GM21447 (cell line): ENCODE results near the gene IL1RL2.
A peak's percentile ranks its signal among the peaks of the same experiment; 100 is the strongest.

Experiments
- ATAC-seq: cut with Tn5 transposase; IDR thresholded peaks from one replicate; pipeline ENCODE4 v1.9.1; 2021; ENCODE audit not compliant: unreplicated experiment

The IL1RL2 gene

DNA sequence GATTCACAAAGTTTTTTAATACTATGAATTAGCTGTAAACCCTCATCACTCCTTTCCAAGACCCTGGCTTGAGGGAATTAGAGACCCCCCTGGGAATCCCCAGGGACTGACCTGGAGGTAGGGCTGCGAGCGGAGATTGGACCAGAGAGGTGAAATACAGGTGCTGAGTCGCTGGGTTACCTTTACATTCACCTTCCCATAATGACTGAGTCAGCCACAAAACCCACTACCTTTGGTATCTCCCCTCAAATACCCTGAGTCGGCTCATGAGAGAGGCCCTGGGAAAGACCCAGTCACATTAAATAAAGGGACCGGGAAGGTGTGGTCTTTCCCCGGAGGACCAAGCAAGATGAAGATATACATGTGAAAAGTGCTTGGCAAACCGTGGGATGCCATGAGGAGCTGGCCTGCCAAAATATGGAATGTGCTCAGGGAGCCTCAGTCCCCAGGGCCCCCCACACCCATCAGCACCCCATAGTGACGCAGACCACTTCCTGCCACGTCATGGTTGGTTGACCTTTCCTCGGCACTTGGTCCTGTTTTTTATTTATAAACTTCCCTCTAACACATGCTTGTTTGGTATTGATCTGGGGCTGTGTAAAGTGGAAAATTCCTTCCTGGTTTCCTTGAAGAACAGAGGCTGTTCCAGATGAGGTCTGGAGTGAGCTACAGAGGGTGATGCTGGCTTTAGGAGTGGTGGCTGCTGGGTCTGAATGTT, 51.4 kb downstream of the IL1RL2 start:
- ATAC-seq: no peak

DNA sequence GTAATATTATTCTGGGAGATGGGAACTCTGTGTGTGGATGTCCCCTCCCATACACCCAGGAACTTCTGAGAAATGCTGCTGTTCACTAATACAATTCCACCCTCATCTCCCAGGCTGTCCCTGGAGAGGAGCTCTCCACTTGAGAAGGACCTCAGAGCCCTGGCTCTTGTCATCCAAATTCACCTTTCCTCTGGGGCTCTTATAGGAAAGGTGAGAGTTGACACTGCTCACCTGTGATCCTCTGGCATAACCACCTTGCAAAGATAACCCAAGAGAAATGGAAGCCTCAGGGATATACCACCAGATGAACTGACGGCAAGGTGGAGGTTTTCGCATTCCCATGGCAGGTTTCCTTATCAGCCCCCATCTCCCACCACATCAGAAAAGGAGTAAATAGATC, 52.0 kb downstream of the IL1RL2 start:
- ATAC-seq: no peak

DNA sequence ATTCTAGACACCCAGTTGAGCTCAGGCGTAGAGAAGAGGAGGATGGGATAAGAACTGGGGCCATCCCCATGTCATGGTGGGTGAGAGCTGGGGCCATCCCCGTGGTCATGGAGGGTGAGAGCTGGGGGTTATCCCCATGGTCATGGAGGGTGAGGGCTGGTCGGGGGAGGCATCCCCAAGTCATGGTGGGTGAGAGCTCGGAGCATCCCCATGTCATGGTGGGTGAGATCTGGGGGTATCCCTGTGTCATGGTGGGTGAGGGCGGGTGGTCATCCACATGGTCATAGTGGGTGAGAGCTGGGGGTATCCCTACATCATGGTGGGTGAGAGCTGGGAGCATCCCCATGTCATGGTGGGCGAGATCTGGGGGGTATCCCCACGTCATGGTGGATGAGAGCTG, 52.5 kb downstream of the IL1RL2 start:
- ATAC-seq: no peak

DNA sequence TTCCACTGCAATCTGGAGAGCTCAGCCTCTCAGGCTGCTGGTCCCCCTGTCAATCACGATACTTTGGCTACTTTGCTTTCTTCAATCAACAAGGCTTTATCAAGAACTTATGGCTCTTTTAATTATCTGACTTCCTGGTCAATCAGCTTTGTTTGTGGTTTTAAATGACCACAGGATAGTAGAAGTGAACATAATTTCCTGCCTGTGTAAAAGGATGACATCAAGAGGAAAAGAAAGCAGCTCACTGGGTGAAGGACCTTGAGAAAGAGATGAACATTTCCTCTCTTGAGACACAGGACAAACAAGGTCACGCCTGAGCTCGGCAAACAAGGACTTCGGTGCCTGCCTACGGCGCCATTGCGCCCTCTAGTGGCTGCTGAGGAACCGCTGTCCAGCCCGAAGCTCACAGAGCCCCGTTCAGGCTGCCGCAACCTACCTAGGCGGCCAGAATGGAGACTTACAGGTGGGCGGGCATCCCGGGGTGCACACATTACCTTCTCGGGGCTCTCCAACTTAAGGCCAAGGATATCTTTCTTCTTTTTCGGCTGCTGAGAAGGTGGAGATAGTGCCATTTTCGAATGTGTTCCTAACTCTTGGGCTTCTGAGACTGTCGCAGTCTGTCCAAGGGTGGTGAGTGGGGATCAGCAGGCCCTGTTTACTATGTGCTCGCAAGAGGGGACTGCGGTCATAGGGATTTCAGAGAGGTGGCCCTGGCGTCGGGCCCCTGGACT, 54.0 kb downstream of the IL1RL2 start:
- ATAC-seq: peak; percentile 84

DNA sequence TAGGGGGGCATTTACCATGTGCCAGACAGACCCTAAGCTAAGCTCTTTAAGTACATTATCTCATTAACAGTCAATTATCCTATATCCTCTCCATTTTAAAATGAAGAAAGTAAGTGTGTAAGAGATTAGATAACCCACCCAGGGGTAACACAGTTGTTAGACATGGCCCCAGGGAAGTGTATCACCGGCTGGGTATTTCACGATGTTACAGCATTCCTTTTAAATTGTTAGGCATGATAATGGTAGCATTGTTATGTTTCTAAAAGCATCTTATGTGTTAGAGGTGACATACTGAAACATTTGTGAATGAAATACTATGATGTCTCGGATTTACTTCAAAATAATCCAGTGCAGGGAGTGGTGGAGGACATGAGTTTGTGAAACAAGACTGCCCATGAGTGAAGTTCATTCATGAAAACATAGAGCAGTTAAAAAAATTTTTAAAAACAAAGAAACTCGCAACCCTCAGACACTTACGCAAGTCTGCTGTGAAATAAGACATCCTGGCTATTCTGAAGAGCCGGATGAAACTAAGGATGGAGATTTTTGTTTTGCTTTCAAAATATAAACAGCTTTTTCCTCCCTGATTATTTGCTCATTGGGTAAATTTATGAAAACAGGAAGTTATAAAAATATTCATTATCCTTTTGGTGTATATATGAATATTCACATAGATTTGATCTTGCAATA, 54.9 kb downstream of the IL1RL2 start:
- no peak for ATAC-seq

DNA sequence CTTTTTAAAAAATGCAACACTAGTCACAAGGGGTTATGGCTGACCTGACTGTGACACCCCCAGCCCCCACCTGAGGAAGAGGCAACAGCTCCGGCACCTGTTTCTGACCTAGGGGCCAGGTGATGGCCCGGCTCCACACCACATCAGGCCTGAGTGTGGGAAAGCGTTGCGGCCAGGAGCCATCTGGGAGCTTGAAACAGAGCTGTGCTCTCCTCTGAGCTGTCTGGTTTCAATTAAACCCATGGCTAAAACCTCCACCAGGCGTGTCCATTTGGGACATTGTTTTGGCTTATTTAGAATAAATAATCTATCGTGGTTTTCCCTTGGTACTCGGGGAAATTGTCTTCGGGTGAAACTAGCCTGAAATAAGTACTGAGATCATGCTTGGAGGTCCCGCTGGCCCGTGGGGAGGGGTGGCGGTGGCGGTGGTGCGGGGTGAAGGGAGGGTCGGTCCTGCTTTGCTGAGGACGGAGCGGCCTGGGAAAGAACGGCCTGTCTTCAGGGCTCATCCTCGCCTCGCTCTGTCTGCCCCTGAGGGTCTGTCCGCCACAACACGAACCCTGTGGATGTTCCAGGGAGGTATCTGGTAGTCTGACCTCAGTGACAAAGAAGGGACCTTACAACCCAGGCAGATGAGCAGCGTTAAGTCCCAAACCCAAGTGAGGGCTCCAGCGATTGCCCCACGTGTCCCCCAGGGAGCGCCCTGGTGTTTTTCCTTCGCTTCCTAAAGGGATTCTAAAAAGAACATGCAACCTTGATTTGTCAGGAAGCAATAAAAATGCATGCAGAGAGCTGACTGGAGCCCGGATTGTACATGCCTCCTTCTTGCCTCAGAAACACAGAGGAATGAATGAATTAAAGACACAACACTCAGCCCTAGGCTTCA, 58.7 kb downstream of the IL1RL2 start:
- no peak for ATAC-seq

DNA sequence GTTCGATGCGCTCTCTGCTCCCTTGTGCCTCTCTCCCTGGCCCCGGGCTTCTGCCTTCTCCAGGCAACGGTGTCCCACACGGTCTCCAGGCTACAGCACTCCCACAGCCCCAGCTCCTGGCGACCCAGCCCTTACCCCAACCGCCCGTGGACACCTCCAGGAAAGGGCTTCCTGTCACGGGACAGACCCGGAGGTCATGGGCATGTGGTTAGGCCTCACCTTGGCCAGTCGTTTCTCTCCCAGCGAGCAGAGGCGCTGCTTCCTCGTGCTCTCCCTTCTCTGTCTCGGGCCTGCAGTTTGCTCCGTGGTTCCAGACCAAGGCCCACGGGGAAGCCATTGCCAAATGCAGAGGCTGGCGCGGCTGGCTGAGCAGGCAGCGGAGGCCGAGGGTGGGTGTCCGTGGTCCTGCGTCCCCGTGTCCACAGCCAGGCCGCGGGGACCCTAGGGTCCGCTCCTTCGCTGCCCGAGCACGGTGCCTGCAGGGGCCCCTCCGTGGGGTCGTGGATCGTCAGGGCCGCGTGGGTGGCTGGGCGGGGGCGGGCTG, 63.5 kb downstream of the IL1RL2 start:
- no peak for ATAC-seq

DNA sequence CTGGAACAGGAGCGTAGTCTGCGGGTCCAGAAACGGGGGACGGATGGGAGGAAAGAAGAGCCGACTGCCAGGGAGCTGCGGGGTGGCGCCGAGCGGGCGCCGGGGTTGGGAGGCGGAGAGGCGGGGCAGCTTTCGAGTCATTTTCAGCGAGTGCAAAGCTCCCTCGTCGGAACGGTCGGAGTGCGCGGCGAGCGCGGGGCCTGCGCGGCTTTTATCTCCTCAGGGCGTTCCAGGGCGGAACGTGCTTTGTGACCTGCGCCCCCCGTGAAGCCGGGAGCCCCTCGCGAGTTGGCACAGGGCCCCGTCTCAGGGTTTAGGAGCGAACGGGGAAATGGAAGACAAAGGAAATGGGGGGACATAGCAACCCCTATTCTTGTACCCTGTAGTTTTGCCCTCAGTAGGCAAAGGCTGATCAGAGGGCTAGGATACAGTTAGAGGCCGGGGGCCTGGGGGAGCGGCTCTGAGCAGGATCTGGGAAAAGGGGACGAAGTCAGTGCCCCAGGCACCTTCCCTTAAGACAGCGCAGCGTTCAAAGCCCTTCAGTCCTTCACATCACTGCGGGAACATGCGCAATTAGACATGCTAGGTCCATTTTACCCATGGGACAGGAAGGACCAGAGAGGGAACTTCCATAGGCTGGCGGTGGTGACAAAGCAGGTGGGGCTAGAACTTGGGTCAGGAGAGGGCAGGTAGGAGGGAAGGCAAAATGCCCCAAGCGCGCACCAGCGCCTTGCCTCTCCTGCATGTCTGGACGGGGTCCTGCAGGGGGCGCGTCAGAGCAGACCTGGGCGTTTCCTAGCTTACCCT, 64.4 kb downstream of the IL1RL2 start:
- no peak for ATAC-seq

DNA sequence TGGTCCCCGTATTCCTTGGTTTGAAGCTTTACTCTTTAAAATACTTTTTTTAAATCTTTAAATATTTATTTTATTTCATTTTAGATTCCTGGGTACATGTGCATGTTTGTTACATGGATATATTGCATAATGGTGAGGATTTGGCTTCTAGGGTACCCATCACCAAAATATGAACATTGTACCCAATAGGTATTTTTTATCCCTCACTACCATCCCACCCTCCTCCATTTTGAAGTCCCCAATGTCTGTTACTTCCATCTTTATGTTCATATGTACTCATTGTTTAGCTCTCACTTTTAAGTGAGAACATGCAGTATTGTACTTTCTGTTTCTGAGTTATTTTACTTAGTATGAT, 65.0 kb downstream of the IL1RL2 start:
- no peak for ATAC-seq

DNA sequence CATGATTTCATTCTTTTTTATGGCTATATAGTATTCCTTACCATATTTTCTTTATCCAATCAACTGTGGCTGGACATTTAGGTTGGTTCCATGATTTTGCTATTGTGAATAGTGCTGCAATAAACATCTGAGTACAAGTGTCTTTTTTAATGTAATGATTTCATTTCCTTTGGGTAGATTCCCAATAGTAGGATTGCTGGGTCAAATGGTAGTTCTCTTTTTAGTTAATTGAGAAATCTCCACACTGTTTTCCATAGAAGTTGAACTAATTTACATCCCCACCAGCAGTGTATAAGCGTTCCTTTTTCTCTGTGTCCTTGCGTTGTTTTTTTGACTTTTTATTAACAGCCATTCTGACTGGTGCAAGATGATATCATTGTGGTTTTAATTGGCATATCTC, 65.4 kb downstream of the IL1RL2 start:
- no peak for ATAC-seq

DNA sequence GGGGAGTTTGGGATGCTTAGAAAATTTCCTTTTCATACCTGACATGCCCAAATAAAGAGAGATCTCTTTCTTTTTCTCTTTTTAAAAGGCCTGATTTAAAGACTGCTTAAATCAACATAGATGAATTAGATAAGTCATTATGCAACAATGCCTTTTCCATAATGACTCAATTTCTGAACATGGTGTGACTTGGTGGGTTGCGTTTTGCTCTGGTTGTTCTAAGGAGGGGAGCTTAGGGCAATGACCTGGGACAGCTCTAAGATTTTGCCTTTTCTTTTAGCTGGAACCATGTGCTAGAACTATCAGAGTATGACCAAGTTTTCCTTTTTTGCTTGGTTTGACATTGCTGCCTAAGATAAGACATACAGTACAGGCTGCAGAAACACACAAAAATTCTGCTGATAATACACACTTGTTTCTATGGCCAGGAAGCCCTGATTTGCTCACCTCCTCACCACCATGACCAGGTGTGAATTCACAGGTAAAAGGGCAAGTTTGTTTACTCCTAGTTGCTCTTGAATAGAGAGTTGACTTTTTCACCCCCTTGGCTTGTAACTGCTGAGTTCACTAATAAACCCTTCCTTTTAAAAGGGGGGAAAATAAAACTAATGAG, 66.4 kb downstream of the IL1RL2 start:
- no peak for ATAC-seq

DNA sequence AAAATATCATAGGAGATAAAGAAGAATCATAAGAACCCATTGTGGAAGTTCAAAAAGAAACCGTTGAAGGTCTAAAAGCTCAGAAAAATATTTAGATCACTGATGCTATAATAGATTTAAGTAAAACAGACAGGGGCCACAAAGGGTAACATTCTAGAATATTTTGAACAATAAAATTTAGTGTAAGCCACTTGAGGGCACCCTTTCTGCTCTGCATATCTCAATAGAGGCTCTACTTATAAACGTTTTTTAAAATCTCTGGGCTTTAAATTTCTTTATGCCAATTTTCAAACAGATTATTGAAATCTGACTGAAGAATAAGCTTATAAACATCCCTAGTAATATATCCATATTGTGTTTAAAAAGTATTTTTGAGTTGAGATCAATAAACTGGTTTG, 66.9 kb downstream of the IL1RL2 start:
- no peak for ATAC-seq

DNA sequence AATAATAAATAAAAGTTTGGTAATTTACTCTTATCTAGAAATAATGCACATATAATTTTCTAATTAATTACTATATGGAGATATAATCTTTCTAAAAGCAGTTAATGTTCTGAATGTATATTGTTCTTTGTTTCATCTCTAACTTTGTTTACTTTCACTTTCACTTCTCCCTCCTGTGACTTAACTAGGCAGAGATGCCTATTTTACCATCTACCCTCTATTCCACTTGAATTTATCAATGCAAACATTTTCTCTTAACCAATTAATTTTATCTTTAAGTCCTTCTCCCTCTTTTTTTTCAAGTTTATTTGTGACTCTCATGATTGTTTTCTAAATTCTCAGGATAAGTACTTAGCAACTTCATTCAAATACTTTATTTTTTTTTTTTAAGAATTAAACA, 69.5 kb downstream of the IL1RL2 start:
- no peak for ATAC-seq

DNA sequence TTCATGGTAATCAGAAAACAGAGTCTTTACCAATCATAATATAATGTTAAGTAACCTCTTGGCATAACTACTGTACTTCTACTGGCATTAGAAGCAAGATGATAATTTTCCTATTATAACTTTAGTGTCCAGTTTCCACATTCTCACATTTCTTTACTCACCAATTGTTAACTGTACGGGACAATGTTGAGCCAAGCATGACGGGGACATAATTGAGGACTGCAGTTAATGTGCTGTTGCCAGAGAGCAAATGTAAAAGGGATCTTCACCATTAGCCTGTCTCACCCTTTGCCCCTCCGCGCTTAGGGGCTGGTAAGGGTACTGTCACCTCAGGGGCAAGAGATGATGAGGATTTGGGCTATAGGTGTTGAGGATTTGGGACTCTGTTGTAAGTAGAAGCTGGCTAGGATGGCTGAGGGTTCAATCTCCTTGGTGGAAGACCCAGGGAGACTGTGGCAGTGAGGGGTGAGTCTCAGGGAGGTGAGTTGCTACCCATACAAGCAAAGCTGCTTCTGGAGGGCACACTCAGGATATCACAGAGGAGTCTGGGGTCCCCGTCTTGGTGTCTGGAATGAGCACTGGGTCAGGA, 70.1 kb downstream of the IL1RL2 start:
- ATAC-seq: no peak

DNA sequence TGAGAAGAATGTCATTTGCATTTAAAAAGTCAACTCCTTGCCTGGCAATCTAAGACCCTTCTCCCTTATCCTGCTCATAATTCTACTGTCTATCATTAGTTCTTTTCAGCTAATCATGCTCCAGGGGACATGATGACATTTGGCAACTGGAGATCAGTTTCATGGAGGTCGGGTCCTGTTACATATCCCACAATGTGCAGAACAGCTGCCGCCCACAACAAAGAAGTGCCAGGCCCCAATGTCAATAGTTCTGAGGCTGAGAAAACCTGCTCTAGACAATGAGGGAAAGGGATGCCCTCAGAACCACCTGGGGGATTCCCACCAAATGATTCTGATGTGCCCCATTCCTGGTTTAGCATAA, 71.2 kb downstream of the IL1RL2 start:
- ATAC-seq: no peak

DNA sequence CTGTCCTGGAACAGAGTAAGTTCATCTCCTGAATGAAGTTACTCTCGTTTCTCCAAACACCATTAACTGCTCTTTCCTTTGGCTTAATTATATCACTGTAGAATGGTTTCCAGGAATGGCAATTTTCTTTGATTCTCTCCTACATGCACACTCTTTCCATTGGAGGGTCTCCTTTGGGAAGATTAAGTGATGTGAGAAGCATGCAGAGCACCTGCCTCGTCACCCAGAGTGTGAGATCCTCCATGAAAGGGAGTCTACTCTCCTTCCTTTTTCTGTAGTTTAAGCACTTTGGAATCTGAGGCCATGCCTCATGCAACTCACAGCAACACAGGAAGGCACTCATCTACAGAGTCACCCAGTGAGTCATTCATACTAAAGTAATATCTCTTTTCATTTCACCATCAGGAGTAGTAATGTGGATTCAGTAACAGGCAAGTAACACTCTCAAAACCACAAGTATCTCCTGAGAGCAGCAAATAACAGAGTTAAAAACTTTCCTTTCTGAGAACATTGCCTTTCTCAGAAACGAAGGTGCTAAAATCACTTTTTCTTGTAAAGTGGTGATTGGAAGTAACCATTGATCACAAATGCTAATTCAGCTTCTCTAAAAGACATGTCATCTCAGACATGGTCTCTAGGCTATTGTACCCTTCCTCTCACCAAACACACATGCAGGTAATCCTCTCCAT, 71.7 kb downstream of the IL1RL2 start:
- ATAC-seq: no peak

DNA sequence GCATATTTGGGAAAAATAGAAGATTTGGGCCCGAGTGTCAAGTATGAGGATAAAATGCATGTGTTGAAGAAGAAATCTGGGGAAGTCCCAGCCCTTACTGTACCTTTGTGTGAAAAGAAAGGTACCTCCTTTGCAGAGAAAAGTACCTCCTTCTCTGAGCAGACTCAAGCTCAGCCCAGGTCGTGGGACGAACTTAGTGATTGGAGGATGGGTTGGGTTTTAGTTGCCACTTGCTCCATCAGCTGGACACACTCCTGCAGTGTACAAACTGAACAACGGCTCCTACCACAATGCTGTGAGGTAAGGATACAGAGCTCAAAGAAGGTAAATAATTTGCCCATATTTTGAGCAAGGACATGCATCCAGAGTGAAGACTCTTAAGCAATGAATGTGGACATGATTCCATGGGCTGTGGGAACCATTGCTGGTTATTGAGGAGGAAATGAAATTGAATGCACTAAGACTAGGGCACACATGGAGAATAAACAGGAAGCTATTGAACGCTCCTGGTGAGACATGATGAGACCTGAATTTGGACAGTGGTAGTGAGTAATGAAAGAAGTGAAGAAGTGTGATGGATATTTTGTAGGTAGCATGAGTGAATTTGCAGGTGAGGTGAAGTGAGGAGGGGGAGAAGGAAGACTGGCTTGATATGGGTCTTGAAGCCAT, 74.8 kb downstream of the IL1RL2 start:
- no peak for ATAC-seq
